CD14-positive monocyte (primary cell): ENCODE measurements around the gene C1QTNF7. TPM values are rescaled to one million over a fixed set of nuclear protein-coding genes. Genes with fewer than 3 reads are reported as not detected.

ENCODE experiments used
- DNase-seq, 3 donors: peaks; one replicate each; pipeline ENCODE4 v3.0.0-alpha.2; 2011 to 2022
- H2AFZ ChIP-seq: 2 replicates; pipeline ENCODE4 v1.6.0; 2012; ENCODE audit warnings: mild to moderate bottlenecking, low read depth, low read length, inconsistent platforms; ENCODE audit not compliant: insufficient read depth, poor library complexity, severe bottlenecking
- H3K27ac ChIP-seq, 2 donors: 1 replicate in 1 of 2; 2 replicates in 1 of 2; pipeline ENCODE4 v1.5.1; 2012 to 2013; ENCODE audit warnings: low read length in 2 of 2, control low read depth in 1 of 2, inconsistent platforms in 1 of 2, low read depth in 1 of 2, mild to moderate bottlenecking in 1 of 2
- H3K27me3 ChIP-seq, 2 donors: one replicate each; pipeline versions ENCODE4 v1.6.0 to v1.6.1; 2011 to 2013; ENCODE audit warnings: low read length in 2 of 2; ENCODE audit not compliant: control insufficient read depth in 2 of 2, insufficient read depth in 2 of 2
- H3K36me3 ChIP-seq, 2 donors: replicated peaks in 1 of 2; 1 replicate in 1 of 2; 2 replicates in 1 of 2; pipeline versions ENCODE4 v1.5.1 to v1.6.1; 2012 to 2013; ENCODE audit warnings: low read length in 2 of 2, control low read depth in 1 of 2, inconsistent platforms in 1 of 2, mild to moderate bottlenecking in 1 of 2; ENCODE audit not compliant: insufficient read depth in 2 of 2, control insufficient read depth in 1 of 2
- H3K4me1 ChIP-seq, 2 donors: 1 replicate in 1 of 2; 2 replicates in 1 of 2; pipeline versions ENCODE4 v1.5.1 to v1.6.1; 2012 to 2013; ENCODE audit warnings: low read length in 2 of 2, control low read depth in 1 of 2, inconsistent platforms in 1 of 2, mild to moderate bottlenecking in 1 of 2, moderate library complexity in 1 of 2; ENCODE audit not compliant: insufficient read depth in 2 of 2, control insufficient read depth in 1 of 2
- H3K4me2 ChIP-seq: replicated peaks from 2 replicates; pipeline ENCODE3; 2012; ENCODE audit warnings: low read length, moderate library complexity, mild to moderate bottlenecking; ENCODE audit not compliant: poor library complexity, severe bottlenecking; ENCODE audit errors: extremely low read depth
- H3K4me3 ChIP-seq, 3 experiments: fragments of 200-600 bp in 1 of 3; sonication (generic) in 1 of 3; replicated peaks in 1 of 3; 1 replicate in 2 of 3; 2 replicates in 1 of 3; pipeline ENCODE4 v1.5.1; 2011 to 2013; ENCODE audit warnings: low read length in 3 of 3, mild to moderate bottlenecking in 3 of 3, control low read depth in 2 of 3, low read depth in 2 of 3, inconsistent platforms in 1 of 3, moderate library complexity in 1 of 3
- H3K79me2 ChIP-seq: 2 replicates; pipeline ENCODE4 v1.6.0; 2012; ENCODE audit warnings: mild to moderate bottlenecking, control low read depth, inconsistent platforms, low read length, moderate library complexity; ENCODE audit not compliant: insufficient read depth
- H3K9ac ChIP-seq: 2 replicates; pipeline ENCODE4 v1.6.0; 2017; ENCODE audit warnings: low read length, mild to moderate bottlenecking; ENCODE audit not compliant: insufficient read depth, poor library complexity, severe bottlenecking
- H3K9me3 ChIP-seq, 2 donors: replicated peaks in 1 of 2; 1 replicate in 1 of 2; 2 replicates in 1 of 2; pipeline versions ENCODE4 v1.5.1 to v1.6.1; 2012 to 2013; ENCODE audit warnings: low read length in 2 of 2, control low read depth in 1 of 2; ENCODE audit not compliant: control insufficient read depth in 1 of 2, insufficient read depth in 1 of 2
- H4K20me1 ChIP-seq: 2 replicates; pipeline ENCODE4 v1.6.0; 2012; ENCODE audit warnings: mild to moderate bottlenecking, low read length, control low read depth, moderate library complexity; ENCODE audit not compliant: insufficient read depth
- H3K27ac Mint-ChIP-seq, 7 donors: one replicate each; pipeline ENCODE4 v1.8.0; 2020; ENCODE audit warnings: mild to moderate bottlenecking in 7 of 7, mixed read lengths in 7 of 7, moderate library complexity in 6 of 7, inconsistent platforms in 2 of 7
- H3K27me3 Mint-ChIP-seq, 3 donors: one replicate each; pipeline ENCODE4 v1.8.0; 2021 to 2022; ENCODE audit warnings: low read depth in 3 of 3, mild to moderate bottlenecking in 3 of 3, mixed read lengths in 3 of 3, moderate library complexity in 3 of 3, inconsistent platforms in 1 of 3
- H3K36me3 Mint-ChIP-seq, 2 donors: one replicate each; pipeline ENCODE4 v1.8.0; 2020; ENCODE audit warnings: mixed read lengths in 2 of 2, inconsistent platforms in 1 of 2, mild to moderate bottlenecking in 1 of 2
- H3K4me1 Mint-ChIP-seq: one replicate; pipeline ENCODE4 v1.8.0; 2020; ENCODE audit warnings: mild to moderate bottlenecking, mixed read lengths
- H3K4me3 Mint-ChIP-seq, 2 donors: one replicate each; pipeline ENCODE4 v1.8.0; 2020; ENCODE audit warnings: mild to moderate bottlenecking in 2 of 2, mixed read lengths in 2 of 2, moderate library complexity in 1 of 2
- H3K9me3 Mint-ChIP-seq, 7 donors: one replicate each; pipeline ENCODE4 v1.8.0; 2020 to 2022; ENCODE audit warnings: mixed read lengths in 7 of 7, mild to moderate bottlenecking in 6 of 7, moderate library complexity in 6 of 7, inconsistent platforms in 2 of 7
- WGBS: methylation state at CpG from one replicate; pipeline ENCODE4 v1.1.5; 2013; ENCODE audit warnings: missing lambda C conversion rate; ENCODE audit not compliant: insufficient coverage; 5-methylcytosine and 5-hydroxymethylcytosine counted together
- intact Hi-C, 2 donors: fragments of 100-400 bp; cut with micrococcal nuclease; formaldehyde crosslinking; loops; one replicate each; pipeline versions ENCODE4 v1.15.0 to v1.15.1; 2023
- polyA plus RNA-seq, 3 donors: library from polyadenylated mRNA; depleted of rRNA in 1 of 3; unstranded in 2 of 3; stranded (reverse) in 1 of 3; fragments of 300-500 nt in 2 of 3; fragments of >200 nt in 1 of 3; fragmentation: Illumina TruSeq in 2 of 3; gene quantifications; 1 replicate in 2 of 3; 2 replicates in 1 of 3; pipeline ENCODE4 v1.2.3, GENCODE V29; 2012 to 2021
- TF ChIP-seq, protein P1 (sequence below): fragments of 200-600 bp; IDR thresholded peaks from one replicate; pipeline ENCODE4 v1.8.0; 2022; ENCODE audit warnings: antibody characterized with exemption, mild to moderate bottlenecking

C1QTNF7 gene
- polyA plus RNA-seq, 3 donors: not detected

DNA sequence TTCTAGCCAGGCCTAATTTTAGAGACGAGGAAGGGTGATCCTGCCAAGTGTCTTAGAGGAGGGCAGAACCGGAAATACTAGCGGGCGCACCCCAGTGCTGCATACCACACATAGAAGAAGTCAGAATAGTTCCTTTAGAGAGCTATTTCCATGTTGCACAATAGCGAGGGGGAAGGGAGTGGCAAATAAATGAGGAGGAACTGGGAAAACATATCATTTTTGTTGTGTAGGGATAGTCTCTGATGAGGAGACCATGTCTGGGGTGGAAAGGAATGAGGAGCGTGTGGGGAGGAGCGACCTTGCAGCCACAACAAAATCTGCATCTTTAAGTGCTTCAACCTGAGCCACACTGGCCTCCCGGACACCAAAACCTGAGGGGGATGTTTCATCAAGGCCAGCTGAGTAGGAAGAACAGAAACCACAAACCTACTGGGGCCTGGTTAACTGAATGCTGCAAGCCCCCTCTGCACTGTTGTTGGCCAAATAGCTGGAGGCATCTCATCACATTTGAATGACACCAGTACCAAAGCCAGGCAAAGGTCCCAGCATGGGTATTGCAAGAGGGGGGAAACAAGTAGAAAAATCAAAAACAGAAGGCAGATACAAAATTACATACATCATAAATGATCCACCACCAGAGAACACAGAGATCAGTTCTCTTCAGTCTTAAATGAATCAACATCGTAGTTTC, 26.7 kb upstream of the C1QTNF7 start:
- H3K27me3 Mint-ChIP-seq: peaks cover 0 to 3% (median 0%) of the 10 kb centered on the region in 3 donors
- peaks cover 0 to 6% (median 2%) of the 10 kb centered on the region in 7 donors for H3K9me3 Mint-ChIP-seq
- Histone ChIP-seq H3K4me3 (peak overlapping the region in 1 of 3 experiments; percentile 61), H2AFZ (peak overlapping the region; percentile 16), H3K27ac (peak overlapping the region; percentile 70 to 78), H3K27me3 (no peaks in the 10 kb centered on the region), H3K9me3 (peaks cover 0 to 7% of the 10 kb centered on the region in 2 donors), H3K36me3 (no peaks in the 10 kb centered on the region), H3K4me2 (peak overlapping the region; percentile 61), H3K9ac (no peak overlapping the region), H3K79me2 (no peaks in the 10 kb centered on the region), H3K4me1 (peaks cover 70% of the 10 kb centered on the region in 2 donors), H4K20me1 (no peaks in the 10 kb centered on the region)
- peak overlapping the region; percentile 35 to 64 for H3K4me3 Mint-ChIP-seq
- WGBS: 0% methylated on average over 1 of the region's 9 CpGs
- peak overlapping the region; percentile 83 to 93 (median 90) for H3K27ac Mint-ChIP-seq
- peaks cover 0 to 4% of the 10 kb centered on the region in 2 donors for H3K36me3 Mint-ChIP-seq
- peak; percentile 48 to 79 (median 67) for DNase-seq
- TF ChIP-seq, protein P1, sequence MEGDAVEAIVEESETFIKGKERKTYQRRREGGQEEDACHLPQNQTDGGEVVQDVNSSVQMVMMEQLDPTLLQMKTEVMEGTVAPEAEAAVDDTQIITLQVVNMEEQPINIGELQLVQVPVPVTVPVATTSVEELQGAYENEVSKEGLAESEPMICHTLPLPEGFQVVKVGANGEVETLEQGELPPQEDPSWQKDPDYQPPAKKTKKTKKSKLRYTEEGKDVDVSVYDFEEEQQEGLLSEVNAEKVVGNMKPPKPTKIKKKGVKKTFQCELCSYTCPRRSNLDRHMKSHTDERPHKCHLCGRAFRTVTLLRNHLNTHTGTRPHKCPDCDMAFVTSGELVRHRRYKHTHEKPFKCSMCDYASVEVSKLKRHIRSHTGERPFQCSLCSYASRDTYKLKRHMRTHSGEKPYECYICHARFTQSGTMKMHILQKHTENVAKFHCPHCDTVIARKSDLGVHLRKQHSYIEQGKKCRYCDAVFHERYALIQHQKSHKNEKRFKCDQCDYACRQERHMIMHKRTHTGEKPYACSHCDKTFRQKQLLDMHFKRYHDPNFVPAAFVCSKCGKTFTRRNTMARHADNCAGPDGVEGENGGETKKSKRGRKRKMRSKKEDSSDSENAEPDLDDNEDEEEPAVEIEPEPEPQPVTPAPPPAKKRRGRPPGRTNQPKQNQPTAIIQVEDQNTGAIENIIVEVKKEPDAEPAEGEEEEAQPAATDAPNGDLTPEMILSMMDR: no peak
- intact Hi-C loops: no loop called here
- peaks cover 80% of the 10 kb centered on the region for H3K4me1 Mint-ChIP-seq

DNA sequence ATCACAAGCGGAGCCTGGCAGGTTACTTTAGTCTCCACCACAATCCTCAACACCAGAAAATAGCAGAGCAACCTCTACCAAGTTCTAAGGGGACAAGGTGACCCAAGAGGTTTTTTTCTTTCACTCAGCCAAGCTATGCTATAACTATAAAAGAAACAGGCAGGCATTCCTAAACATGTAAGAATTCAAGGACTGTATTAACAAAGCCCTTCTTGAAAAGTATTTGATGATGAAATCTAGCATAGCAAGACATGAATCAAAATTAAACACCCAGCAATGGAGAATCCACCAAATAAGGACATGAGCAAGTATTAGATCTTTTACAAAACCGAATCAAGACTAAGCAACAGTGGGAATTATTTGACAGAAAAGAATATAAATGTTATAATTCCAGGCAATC, 25.7 kb upstream of the C1QTNF7 start:
- Mint-ChIP-seq H3K27ac (peak overlapping the region; percentile 83 to 93 (median 90)), H3K4me1 (peaks cover 80% of the 10 kb centered on the region), H3K4me3 (no peak overlapping the region), H3K27me3 (peaks cover 0 to 3% (median 0%) of the 10 kb centered on the region in 3 donors), H3K36me3 (peaks cover 0 to 4% of the 10 kb centered on the region in 2 donors), H3K9me3 (peaks cover 0 to 3% (median under 1%) of the 10 kb centered on the region in 7 donors)
- H3K9me3 ChIP-seq: peaks cover 0 to 2% of the 10 kb centered on the region in 2 donors
- intact Hi-C loops: no loop called here
- H3K79me2 ChIP-seq: no peaks in the 10 kb centered on the region
- H3K4me1 ChIP-seq: peaks cover 69 to 79% of the 10 kb centered on the region in 2 donors
- peak overlapping the region in 1 of 2 donors; percentile 78 for H3K27ac ChIP-seq
- H2AFZ ChIP-seq: no peak overlapping the region
- H4K20me1 ChIP-seq: no peaks in the 10 kb centered on the region
- H3K27me3 ChIP-seq: no peaks in the 10 kb centered on the region
- H3K36me3 ChIP-seq: no peaks in the 10 kb centered on the region
- H3K9ac ChIP-seq: no peak overlapping the region
- WGBS: no CpG with 5 or more reads among the region's 2 CpGs
- TF ChIP-seq, protein P1: no peak
- H3K4me3 ChIP-seq: no peak overlapping the region
- DNase-seq: no peak
- H3K4me2 ChIP-seq: no peak overlapping the region
